GM12878 (cell line): ENCODE results near the gene SSBP3. TPM values are rescaled to one million over a fixed set of nuclear protein-coding genes. Genes with fewer than 3 reads are reported as not detected.

Experiments
- ATAC-seq: fragments of 200-7000 bp; cut with Tn5 transposase; 3 replicates; pipeline ENCODE4 v1.9.1; 2020; ENCODE audit warnings: mild to moderate bottlenecking, moderate library complexity
- BruUV-seq: library from RNA; stranded (reverse); fragments of 400-500 nt; replicated peaks from 2 replicates; lab custom pipeline; 2021; lab: Mats Ljungman, UMichigan
- CTCF ChIA-PET: fragments of 300-600 bp; sonication (Branson Sonifier 250); formaldehyde crosslinking; extraction: SDS; loops from one replicate; lab custom pipeline; 2021; ENCODE audit warnings: inconsistent platforms; lab: Yijun Ruan, JAX
- POLR2A ChIA-PET: fragments of 350-600 bp; formaldehyde crosslinking; extraction: SDS; loops from one replicate; lab custom pipeline; 2021; ENCODE audit warnings: inconsistent platforms; lab: Charles Lee
- RAD21 ChIA-PET: fragments of 300-600 bp; sonication (Branson Sonifier 250); formaldehyde crosslinking; loops from one replicate; lab custom pipeline; 2023; ENCODE audit warnings: antibody characterized with exemption; ENCODE audit not compliant: unreplicated experiment; lab: Charles Lee
- SMC1A ChIA-PET: fragments of 300-600 bp; sonication (Branson Sonifier 250); formaldehyde crosslinking; loops from one replicate; lab custom pipeline; 2023; ENCODE audit not compliant: unreplicated experiment, uncharacterized antibody; lab: Charles Lee
- DNase-seq: peaks from one replicate; pipeline ENCODE4 v3.0.0-alpha.2; 2011; ENCODE audit warnings: low read depth, low spot score
- FAIRE-seq: peaks from 3 replicates; lab custom pipeline; 2011; peaks lifted over from hg19 to GRCh38; lab: Jason Lieb, UNC
- H2AFZ ChIP-seq: 2 replicates; pipeline ENCODE4 v1.6.0; 2011; ENCODE audit warnings: low read depth, low read length, control low read depth; ENCODE audit not compliant: control insufficient read depth
- H3K27ac ChIP-seq: 2 replicates; pipeline ENCODE4 v1.5.1; 2011; ENCODE audit warnings: control low read depth; ENCODE audit not compliant: control insufficient read depth, insufficient read depth
- H3K27me3 ChIP-seq, 2 experiments: replicated peaks in 1 of 2; 2 replicates each; pipeline versions ENCODE4 v1.6.0 to v1.6.1; 2011; ENCODE audit warnings: low read length in 1 of 2; ENCODE audit not compliant: control insufficient read depth in 2 of 2, insufficient read depth in 2 of 2
- H3K36me3 ChIP-seq, 2 experiments: 2 replicates each; pipeline ENCODE4 v1.5.1; 2011; ENCODE audit warnings: low read length in 1 of 2; ENCODE audit not compliant: control insufficient read depth in 2 of 2, insufficient read depth in 2 of 2
- H3K4me1 ChIP-seq: 2 replicates; pipeline ENCODE4 v1.6.1; 2011; ENCODE audit warnings: mild to moderate bottlenecking, low read length, moderate library complexity, mixed read lengths; ENCODE audit not compliant: control insufficient read depth, insufficient read depth
- H3K4me2 ChIP-seq: 2 replicates; pipeline ENCODE4 v1.6.0; 2011; ENCODE audit warnings: control low read depth; ENCODE audit not compliant: control insufficient read depth, insufficient read depth
- H3K4me3 ChIP-seq: fragments of 200-600 bp; sonication (generic); 2 replicates; pipeline ENCODE4 v1.5.1; 2016
- H3K79me2 ChIP-seq: 2 replicates; pipeline ENCODE4 v1.6.0; 2011; ENCODE audit warnings: low read length; ENCODE audit not compliant: control insufficient read depth, insufficient read depth
- H3K9ac ChIP-seq: 2 replicates; pipeline ENCODE4 v1.8.0; 2011; ENCODE audit warnings: low read length, control low read depth, mixed read lengths; ENCODE audit not compliant: control insufficient read depth, insufficient read depth
- H3K9me3 ChIP-seq: replicated peaks from 3 replicates; pipeline ENCODE4 v1.5.1; 2011; ENCODE audit warnings: mild to moderate bottlenecking, low read length; ENCODE audit not compliant: control insufficient read depth, insufficient read depth
- H4K20me1 ChIP-seq: 2 replicates; pipeline ENCODE4 v1.6.0; 2011; ENCODE audit not compliant: control insufficient read depth, insufficient read depth
- CBX5 ChIP-seq: sonication (generic); IDR thresholded peaks from 2 replicates; pipeline ENCODE4 v1.6.1; 2016; ENCODE audit warnings: low read depth, moderate library complexity, mild to moderate bottlenecking, inconsistent platforms
- ESRRA ChIP-seq: IDR thresholded peaks from 2 replicates; pipeline ENCODE4 v1.6.1; 2012; ENCODE audit warnings: mild to moderate bottlenecking, low read length, improper control_type of control experiment
- GATAD2B ChIP-seq: fragments of 450-650 bp; conservative IDR thresholded peaks from 2 replicates; pipeline ENCODE4 v1.6.1; 2017; ENCODE audit warnings: low read depth, mild to moderate bottlenecking, moderate library complexity
- IRF5 ChIP-seq: fragments of 450-650 bp; IDR thresholded peaks from 2 replicates; pipeline ENCODE4 v1.6.1; 2017; ENCODE audit warnings: borderline replicate concordance
- NFIC ChIP-seq: IDR thresholded peaks from 2 replicates; pipeline ENCODE4 v1.6.1; 2012; ENCODE audit warnings: low read depth, mild to moderate bottlenecking, inconsistent platforms, low read length, moderate library complexity
- NR2C2 ChIP-seq: IDR thresholded peaks from 2 replicates; pipeline ENCODE4 v1.6.1; 2011; ENCODE audit warnings: borderline replicate concordance, low read depth; ENCODE audit not compliant: control insufficient read depth, insufficient read length
- NRF1 ChIP-seq: conservative IDR thresholded peaks from 2 replicates; pipeline ENCODE4 v1.6.1; 2011; ENCODE audit warnings: mild to moderate bottlenecking, low read depth, low read length, improper control_type of control experiment
- PAX5 ChIP-seq: IDR thresholded peaks from 2 replicates; pipeline ENCODE4 v1.6.1; 2011; ENCODE audit warnings: low read depth, low read length, borderline replicate concordance
- PBX3 ChIP-seq: IDR thresholded peaks from 2 replicates; pipeline ENCODE4 v1.6.1; 2011; ENCODE audit warnings: mild to moderate bottlenecking, low read depth, low read length, moderate library complexity; ENCODE audit not compliant: insufficient replicate concordance
- PRDM15 ChIP-seq: fragments of 450-650 bp; formaldehyde crosslinking; IDR thresholded peaks from 2 replicates; pipeline ENCODE4 v1.4.0; 2020; ENCODE audit warnings: mild to moderate bottlenecking, moderate library complexity
- TCF3 ChIP-seq: IDR thresholded peaks from 2 replicates; pipeline ENCODE4 v1.6.1; 2012; ENCODE audit warnings: low read depth, mild to moderate bottlenecking, low read length, borderline replicate concordance; ENCODE audit not compliant: insufficient read depth
- WRNIP1 ChIP-seq: IDR thresholded peaks from 2 replicates; pipeline ENCODE4 v1.6.1; 2011; ENCODE audit warnings: low read depth, low read length, improper control_type of control experiment, borderline replicate concordance
- YY1 ChIP-seq: IDR thresholded peaks from 2 replicates; pipeline ENCODE4 v1.6.1; 2011; ENCODE audit warnings: low read depth, mild to moderate bottlenecking, low read length
- ZBTB33 ChIP-seq: fragments of 450-650 bp; IDR thresholded peaks from 2 replicates; pipeline ENCODE4 v1.6.1; 2017; ENCODE audit warnings: mild to moderate bottlenecking
- ZNF24 ChIP-seq: fragments of 450-650 bp; IDR thresholded peaks from 2 replicates; pipeline ENCODE4 v1.6.1; 2017; ENCODE audit warnings: antibody characterized with exemption, mild to moderate bottlenecking
- WGBS: methylation state at CpG from one replicate; pipeline ENCODE4 v1.1.6; 2016; ENCODE audit warnings: low lambda C conversion rate; ENCODE audit not compliant: insufficient replicate concordance, insufficient coverage; ENCODE audit errors: missing lambda C conversion rate; 5-methylcytosine and 5-hydroxymethylcytosine counted together
- in situ Hi-C: fragments of 300-500 bp; cut with MboI; formaldehyde crosslinking; loops from 9 replicates; pipeline ENCODE4 v1.14.3; 2018; ENCODE audit warnings: mixed read lengths
- intact Hi-C: fragments of 100-400 bp; cut with micrococcal nuclease; formaldehyde crosslinking; loops from one replicate; pipeline ENCODE4 v1.14.2; 2022; ENCODE audit not compliant: unreplicated experiment
- polyA plus RNA-seq, 11 experiments: library from polyadenylated mRNA; depleted of rRNA in 4 of 11; unstranded in 6 of 11; stranded (reverse) in 5 of 11; fragments of >200 nt; fragmentation: Nextera tagmentation in 4 of 11; fragmentation: Illumina TruSeq in 1 of 11; extraction: Ambion mirVana in 4 of 11; extraction: Trizol in 1 of 11; gene quantifications; 1 replicate in 1 of 11; 2 replicates in 10 of 11; pipeline versions ENCODE4 v1.2.1 to v1.2.3, GENCODE V29; 2011 to 2016; ENCODE audit warnings: inconsistent platforms in 2 of 11, missing spikeins in 2 of 11, low read depth in 1 of 11
- total RNA-seq, 4 experiments: library from RNA; depleted of rRNA in 3 of 4; stranded (reverse); fragments of >200 nt in 3 of 4; fragmentation: Illumina TruSeq in 1 of 4; extraction: Trizol in 1 of 4; gene quantifications; 2 replicates each; pipeline versions ENCODE4 v1.2.1 to v1.2.3, GENCODE V29; 2013 to 2021

The SSBP3 gene
- total and polyA plus RNA-seq, 10 of the 15 experiments (the other 5 are each of a cell fraction or from before 2014, with no cell fraction given): 4.1 to 51.7 (median 17.1) TPM

GRCh38 chr1:54279457-54279856 lies 126.7 kb downstream of the SSBP3 start (continued):
- TF ChIP-seq PRDM15 (CRISPR knock-in tag): no peak
- TF ChIP-seq GATAD2B: no peak
- no peak for TF ChIP-seq NRF1
- TF ChIP-seq CBX5: no peak

- Histone ChIP-seq H3K27ac (no peak overlapping the region), H3K9me3 (no peaks in the 10 kb centered on the region), H3K4me2 (no peak overlapping the region), H3K27me3 (no peaks in the 10 kb centered on the region), H3K4me1 (peaks cover 15% of the 10 kb centered on the region), H4K20me1 (no peaks in the 10 kb centered on the region), H3K9ac (no peak overlapping the region), H3K79me2 (no peaks in the 10 kb centered on the region), H3K36me3 (peaks cover 2 to 9% of the 10 kb centered on the region in 2 experiments; a peak in 3 of 4 replicates), H2AFZ (no peak overlapping the region), H3K4me3 (no peak overlapping the region)
- no peak for ATAC-seq
- POLR2A ChIA-PET: interaction anchor here (0.6 kb wide), 1 partner anchor 457 kb away, joined by 4 read pairs; no protein-coding TSS in a partner anchor
- WGBS: 90% methylated on average over 9 of the region's 9 CpGs
- DNase-seq: no peak
- in situ Hi-C loops (no loop called here), intact Hi-C loops (no loop called here)
- SMC1A ChIA-PET: interaction anchor here (0.7 kb wide), 1 partner anchor 12 kb away, joined by 3 read pairs; no protein-coding TSS in a partner anchor
- FAIRE-seq: no peak
- RAD21 ChIA-PET: no interaction called here
- BruUV-seq: no TSS peak
- CTCF ChIA-PET: no interaction called here
- TF ChIP-seq ZNF24 (no peak), NFIC (no peak), TCF3 (no peak), PAX5 (no peak), NR2C2 (no peak), WRNIP1 (no peak), PBX3 (no peak), GATAD2B (no peak), ESRRA (no peak), YY1 (no peak), ZBTB33 (no peak), IRF5 (no peak)
Measured at GRCh38 chr1:54278941-54279422, 127.2 kb downstream of the SSBP3 start.
